ENCODE data around the gene SFSWAP.

Gene SFSWAP

GRCh38 chr12:131835616-131836171 is 124.8 kb downstream of the SFSWAP start:
- TF ChIP-seq CTCF (IDR thresholded peaks at IDR 0.05), result no peak
- H3K27ac ChIP-seq, result no peak overlapping the region
- DNase-seq (ENCODE audit: low spot score), result no peak
- no peak overlapping the region for H3K4me3 ChIP-seq

GRCh38 chr12:131836193-131836592 is 125.3 kb downstream of the SFSWAP start:
- TF ChIP-seq CTCF (IDR thresholded peaks at IDR 0.05), result no peak
- H3K27ac ChIP-seq, result no peak overlapping the region
- H3K4me3 ChIP-seq, result no peak overlapping the region
- no peak for DNase-seq (ENCODE audit: low spot score)

- H3K27ac ChIP-seq, result no peak overlapping the region
- TF ChIP-seq CTCF (IDR thresholded peaks at IDR 0.05), result no peak
- H3K4me3 ChIP-seq, result no peak overlapping the region
- no peak for DNase-seq (ENCODE audit: low spot score)
These were observed 126.0 kb downstream of the SFSWAP start for GRCh38 chr12:131836714-131837397.

- Histone ChIP-seq H3K27ac (no peak overlapping the region), H3K4me3 (no peak overlapping the region)
- no peak for TF ChIP-seq CTCF (IDR thresholded peaks at IDR 0.05)
- no peak for DNase-seq (ENCODE audit: low spot score)
These were observed 129.9 kb downstream of the SFSWAP start for GRCh38 chr12:131840643-131841416.

GRCh38 chr12:131841547-131841946 is 130.7 kb downstream of the SFSWAP start:
- Histone ChIP-seq H3K4me3 (no peak overlapping the region), H3K27ac (no peak overlapping the region)
- DNase-seq (ENCODE audit: low spot score), result no peak
- no peak for TF ChIP-seq CTCF (IDR thresholded peaks at IDR 0.05)

- no peak for TF ChIP-seq CTCF (IDR thresholded peaks at IDR 0.05)
- Histone ChIP-seq H3K4me3 (no peak overlapping the region), H3K27ac (no peak overlapping the region)
- DNase-seq (ENCODE audit: low spot score), result no peak
These were observed 131.3 kb downstream of the SFSWAP start for GRCh38 chr12:131842169-131842568.
